GM12865 (cell line): ENCODE data around the gene TRABD2B.

Experiments
- DNase-seq: peaks from one replicate; pipeline ENCODE4 v3.0.0; 2010; ENCODE audit warnings: low read depth
- H3K4me3 ChIP-seq: 2 replicates; pipeline ENCODE4 v1.5.1; 2011; ENCODE audit warnings: mild to moderate bottlenecking, low read depth, low read length, control low read depth
- CTCF ChIP-seq: IDR thresholded peaks from 2 replicates; pipeline ENCODE4 v1.5.1; 2011; ENCODE audit warnings: low read length, control low read depth, low read depth, inconsistent platforms; ENCODE audit not compliant: insufficient read depth; ENCODE audit errors: missing control alignments

TRABD2B gene

GRCh38 chr1:47951026-47951425 lies 46.2 kb downstream of the TRABD2B start:
- no peak for DNase-seq
- no peak for TF ChIP-seq CTCF
- no peak overlapping the region for H3K4me3 ChIP-seq

DNA sequence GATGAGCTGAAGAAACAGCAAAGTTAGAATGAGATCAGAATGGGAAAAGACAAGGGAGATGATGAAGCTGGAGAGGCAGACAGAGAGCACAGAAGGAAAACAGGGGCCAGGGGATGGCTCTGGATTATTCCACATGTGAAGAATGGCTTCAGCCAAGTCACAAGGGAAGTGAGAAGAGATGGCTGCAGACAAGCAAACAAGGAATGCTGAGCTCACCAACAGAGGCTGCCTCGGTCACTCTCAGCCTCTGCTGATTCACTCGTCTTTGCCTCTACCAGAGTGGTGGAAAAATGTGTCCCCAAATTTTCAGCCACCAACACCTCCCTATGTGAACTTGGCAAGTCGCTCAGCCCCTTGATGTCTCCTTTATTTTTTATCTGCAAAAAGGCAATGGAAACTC lies 46.7 kb downstream of the TRABD2B start:
- no peak for DNase-seq
- TF ChIP-seq CTCF: no peak
- no peak overlapping the region for H3K4me3 ChIP-seq

- H3K4me3 ChIP-seq: no peak overlapping the region
- no peak for DNase-seq
- TF ChIP-seq CTCF: no peak
Observed at GRCh38 chr1:47948126-47948525, 49.1 kb downstream of the TRABD2B start.

GRCh38 chr1:47947531-47947930 lies 49.7 kb downstream of the TRABD2B start:
- no peak overlapping the region for H3K4me3 ChIP-seq
- DNase-seq: no peak
- no peak for TF ChIP-seq CTCF

DNA sequence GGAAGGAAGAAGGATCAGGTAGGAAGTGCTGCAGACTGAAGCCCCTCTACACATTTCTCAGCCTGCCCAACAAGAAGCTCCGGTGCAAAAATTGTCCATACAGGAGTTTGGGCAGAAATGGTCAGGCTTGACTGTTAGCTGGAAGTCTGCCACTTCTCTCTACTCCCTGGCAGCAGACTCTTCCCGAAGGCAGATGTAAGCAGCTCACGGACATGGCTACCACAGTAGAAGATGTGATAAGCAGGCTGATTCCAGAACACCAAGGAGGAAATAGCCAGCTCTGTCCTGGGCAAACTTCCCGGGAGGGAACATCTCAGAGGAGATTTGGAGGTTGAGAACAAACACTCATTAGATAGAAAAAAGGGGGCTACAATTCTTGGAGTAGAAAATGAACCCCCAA lies 52.6 kb downstream of the TRABD2B start:
- DNase-seq: no peak
- no peak for TF ChIP-seq CTCF
- H3K4me3 ChIP-seq: no peak overlapping the region

GRCh38 chr1:47942240-47942629 lies 55.0 kb downstream of the TRABD2B start:
- no peak for TF ChIP-seq CTCF
- no peak overlapping the region for H3K4me3 ChIP-seq

DNA sequence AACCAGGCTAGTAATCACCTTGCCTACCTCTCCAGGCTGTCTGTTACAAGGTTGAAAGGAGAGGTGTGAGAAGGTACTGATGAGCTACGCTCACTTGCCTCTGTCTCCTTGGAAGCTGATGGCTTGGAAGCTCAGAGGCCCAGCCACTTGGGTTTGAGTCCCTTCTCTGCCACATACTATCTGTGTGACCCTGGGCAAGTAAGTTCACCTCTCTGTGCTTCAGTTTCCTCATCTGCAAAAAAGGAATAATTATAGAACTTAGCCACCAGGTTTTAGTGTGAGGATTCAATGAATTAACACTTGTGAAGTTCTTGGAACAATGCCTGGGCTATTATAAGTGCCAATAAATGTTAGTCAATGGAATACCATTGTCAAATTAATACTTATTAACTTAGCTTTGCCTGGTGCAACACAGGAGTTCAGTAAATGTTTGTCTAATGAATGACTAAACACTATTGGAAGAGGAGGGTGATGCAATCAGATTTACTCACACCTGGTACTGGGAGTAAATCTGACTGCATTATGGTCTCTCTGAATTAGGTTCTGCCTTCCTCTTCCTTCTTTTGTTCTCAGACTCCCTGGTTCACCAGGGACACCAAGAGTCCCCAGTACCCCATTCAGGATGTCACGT lies 55.5 kb downstream of the TRABD2B start:
- no peak for TF ChIP-seq CTCF
- H3K4me3 ChIP-seq: no peak overlapping the region
- no peak for DNase-seq

More at GRCh38 chr1:47942240-47942629, 55.0 kb downstream of the TRABD2B start:
- DNase-seq: no peak
